Forelimb muscle (tissue), 1 donor: Measurements from ENCODE around the gene OPN1MW3. TPM values are rescaled to one million over a fixed set of nuclear protein-coding genes. Genes with fewer than 3 reads are reported as not detected.
"Not testable (repeated sequence)": the region's sequence is repeated elsewhere in the genome, so short reads cannot be mapped to it uniquely, and the experiment has no call there.

ENCODE experiments used
- DNase-seq: peaks from one replicate; pipeline ENCODE4 v3.0.0-alpha.2; 2013; ENCODE audit warnings: low read depth
- polyA plus RNA-seq: library from polyadenylated mRNA; unstranded; fragments of 120-200 nt; gene quantifications from one replicate; pipeline ENCODE4 v1.2.1, GENCODE V29; 2013; ENCODE audit not compliant: insufficient read length

Gene OPN1MW3
- polyA plus RNA-seq, result not detected

DNA sequence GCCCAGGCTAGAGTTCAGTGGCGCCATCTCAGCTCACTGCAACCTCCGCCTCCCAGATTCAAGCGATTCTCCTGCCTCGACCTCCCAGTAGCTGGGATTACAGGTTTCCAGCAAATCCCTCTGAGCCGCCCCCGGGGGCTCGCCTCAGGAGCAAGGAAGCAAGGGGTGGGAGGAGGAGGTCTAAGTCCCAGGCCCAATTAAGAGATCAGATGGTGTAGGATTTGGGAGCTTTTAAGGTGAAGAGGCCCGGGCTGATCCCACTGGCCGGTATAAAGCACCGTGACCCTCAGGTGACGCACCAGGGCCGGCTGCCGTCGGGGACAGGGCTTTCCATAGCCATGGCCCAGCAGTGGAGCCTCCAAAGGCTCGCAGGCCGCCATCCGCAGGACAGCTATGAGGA, at the start of gene OPN1MW3:
OPN1MW3 (plus strand) TSS at position 301 of the 400 bp plus-strand sequence; CDS start at position 339, 38 bp downstream.
- DNase-seq, result not testable (repeated sequence)

DNA sequence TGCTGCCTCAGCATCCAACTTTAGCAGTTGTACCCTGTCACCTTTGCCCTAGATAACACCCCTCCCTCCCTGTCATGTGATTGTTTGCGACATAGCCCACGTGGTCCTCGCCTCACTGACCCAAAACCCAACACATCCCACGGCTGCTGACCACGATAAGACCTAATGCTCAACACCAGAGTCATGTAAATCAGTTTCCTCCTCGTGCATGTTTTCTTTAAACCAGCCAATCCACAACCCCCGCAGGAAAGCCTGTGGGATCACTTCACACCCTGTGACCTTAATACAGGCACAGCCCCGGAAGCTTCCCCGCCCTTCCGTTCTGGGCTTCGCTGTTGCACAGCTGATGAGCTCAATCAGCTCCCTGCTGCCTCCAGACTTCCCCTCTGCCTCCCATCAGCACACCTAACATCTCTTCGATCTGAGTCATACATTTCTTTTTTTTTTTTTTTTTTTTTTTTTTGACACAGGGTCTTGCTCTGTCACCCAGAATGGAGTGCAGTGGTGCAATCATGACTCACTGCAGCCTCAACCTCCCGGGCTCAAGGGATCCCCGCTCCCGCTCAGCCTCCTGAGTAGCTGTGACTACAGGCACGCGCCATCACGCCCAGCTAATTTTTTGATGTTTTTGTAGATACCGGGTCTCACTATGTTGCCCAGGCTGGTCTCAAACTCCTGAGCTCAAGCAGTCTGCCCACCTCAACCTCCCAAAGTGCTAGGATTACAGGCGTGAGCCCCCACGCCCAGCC, 47.5 kb upstream of the OPN1MW3 start:
- DNase-seq, result not testable (repeated sequence)

DNA sequence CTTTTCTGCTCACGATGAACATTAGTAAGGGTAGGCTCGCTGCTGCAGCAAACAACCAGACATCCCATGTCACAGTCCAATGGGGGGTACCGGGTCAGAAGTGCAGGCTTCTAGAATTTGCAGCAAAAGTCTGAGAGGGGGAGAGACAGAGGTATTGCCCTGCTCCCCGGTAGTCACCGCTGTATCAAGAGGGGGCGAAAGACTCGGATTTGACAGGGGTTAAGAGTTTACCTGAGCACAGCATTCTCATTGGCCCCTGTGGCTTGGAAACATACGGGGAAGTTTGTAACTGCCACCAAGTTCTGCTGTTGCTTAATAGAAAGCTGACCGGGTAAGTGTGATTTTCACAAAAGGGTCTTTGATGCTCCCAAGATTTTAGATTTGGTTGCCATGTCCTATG, 46.3 kb upstream of the OPN1MW3 start:
- not testable (repeated sequence) for DNase-seq

DNA sequence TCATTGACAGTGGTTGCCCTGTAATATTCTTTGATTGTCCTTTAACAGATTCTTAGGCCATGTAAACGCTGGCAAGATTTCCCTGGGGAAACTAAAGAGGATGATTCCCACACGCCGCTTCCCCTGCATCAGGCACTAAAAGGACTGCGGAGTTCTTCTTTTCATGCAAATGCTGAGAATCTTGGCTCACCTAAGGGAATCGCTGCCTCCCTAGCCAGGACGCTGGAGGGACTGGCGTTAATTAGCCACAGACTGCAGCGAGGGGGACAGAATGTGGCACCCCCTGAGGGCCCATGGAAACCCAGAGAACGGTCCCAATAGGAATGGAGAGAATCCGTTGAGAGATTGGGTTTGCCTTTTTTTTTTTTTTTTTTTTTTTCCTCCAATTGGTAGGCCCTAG, 45.9 kb upstream of the OPN1MW3 start:
- not testable (repeated sequence) for DNase-seq

DNA sequence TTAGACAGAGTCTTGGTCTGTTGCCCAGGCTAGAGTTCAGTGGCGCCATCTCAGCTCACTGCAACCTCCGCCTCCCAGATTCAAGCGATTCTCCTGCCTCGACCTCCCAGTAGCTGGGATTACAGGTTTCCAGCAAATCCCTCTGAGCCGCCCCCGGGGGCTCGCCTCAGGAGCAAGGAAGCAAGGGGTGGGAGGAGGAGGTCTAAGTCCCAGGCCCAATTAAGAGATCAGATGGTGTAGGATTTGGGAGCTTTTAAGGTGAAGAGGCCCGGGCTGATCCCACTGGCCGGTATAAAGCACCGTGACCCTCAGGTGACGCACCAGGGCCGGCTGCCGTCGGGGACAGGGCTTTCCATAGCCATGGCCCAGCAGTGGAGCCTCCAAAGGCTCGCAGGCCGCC, 37.9 kb upstream of the OPN1MW3 start, which contains the start of gene OPN1MW2:
OPN1MW2 (plus strand) TSS at position 301 of the 400 bp plus-strand sequence; CDS start at position 361, 60 bp downstream.
- not testable (repeated sequence) for DNase-seq

DNA sequence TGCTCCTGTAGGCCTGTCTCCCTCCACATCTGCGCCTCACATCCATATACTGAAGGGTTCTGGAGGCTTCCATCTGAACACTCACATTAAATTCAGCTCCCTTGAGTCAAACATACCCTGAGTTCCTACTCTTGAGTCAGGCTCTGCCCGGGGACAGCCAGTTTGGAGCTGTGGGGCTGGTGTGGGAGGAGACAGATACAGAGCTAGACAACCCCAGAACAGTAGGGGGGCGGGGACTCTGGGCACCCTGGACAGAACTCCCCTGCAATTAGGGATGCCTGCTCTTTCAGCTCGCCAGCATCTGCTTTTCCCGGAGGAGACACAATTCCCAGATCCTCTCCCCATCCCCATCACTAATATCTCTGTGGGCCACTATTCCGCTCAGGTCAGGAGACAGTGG, 32.1 kb upstream of the OPN1MW3 start:
- DNase-seq, result not testable (repeated sequence)

DNA sequence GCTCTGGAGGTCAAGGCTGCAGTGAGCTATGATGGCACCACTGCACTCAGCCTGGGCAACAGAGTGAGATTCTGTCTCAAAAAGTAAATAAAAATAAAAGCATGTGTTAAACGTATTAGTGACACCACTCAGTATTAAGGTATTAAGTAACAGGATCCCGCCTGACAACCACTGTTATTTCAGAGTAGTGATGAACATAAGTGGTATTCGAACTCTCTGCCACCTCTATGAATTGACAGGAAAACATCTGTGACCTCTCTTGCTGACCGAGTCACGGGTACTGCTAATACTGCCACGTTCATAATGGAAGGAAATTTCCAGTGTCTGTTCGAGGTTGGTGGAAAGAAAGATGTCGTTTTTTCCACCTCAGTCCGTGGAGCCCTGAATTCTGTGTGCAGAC, 30.7 kb upstream of the OPN1MW3 start:
- not testable (repeated sequence) for DNase-seq

DNA sequence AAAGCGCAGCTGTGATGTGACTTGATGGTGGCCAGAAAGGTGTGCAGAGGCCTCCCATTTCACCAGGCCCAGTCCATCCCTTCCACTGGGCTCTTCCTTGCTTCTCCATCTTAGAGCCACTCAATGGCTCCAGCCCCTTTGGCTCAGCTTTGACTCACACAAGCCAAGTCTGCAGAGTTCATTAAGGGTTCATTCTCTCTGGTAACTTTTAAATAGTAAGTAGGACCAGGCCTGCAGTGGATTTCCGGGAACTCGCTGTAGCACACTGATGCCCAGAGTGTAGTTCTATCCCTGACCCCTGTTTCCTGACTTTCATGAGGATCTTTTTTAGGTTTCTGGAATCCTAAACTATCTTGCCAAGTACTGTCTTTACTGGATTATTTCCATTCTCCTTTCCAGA, 25.9 kb upstream of the OPN1MW3 start:
- DNase-seq, result not testable (repeated sequence)

DNA sequence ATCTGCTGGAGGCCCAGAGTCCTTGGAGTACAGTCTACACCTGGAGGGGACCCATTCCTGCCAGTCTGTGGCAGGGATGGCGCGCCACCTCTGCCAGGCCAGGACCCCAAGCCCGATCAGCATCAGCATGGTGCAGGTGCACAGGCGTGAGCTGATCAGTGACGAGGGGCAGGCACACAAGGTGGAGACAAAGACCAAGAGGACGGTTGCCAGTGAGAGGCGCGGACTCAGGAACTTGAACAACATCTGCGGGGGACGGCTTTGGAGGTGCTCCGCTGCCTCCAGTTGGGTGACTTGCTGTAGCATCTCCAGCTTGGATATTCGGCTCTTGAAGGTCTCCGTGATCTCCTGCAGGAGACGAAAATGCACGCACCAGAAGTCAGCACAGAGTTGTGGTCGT, 23.8 kb upstream of the OPN1MW3 start:
- not testable (repeated sequence) for DNase-seq

DNA sequence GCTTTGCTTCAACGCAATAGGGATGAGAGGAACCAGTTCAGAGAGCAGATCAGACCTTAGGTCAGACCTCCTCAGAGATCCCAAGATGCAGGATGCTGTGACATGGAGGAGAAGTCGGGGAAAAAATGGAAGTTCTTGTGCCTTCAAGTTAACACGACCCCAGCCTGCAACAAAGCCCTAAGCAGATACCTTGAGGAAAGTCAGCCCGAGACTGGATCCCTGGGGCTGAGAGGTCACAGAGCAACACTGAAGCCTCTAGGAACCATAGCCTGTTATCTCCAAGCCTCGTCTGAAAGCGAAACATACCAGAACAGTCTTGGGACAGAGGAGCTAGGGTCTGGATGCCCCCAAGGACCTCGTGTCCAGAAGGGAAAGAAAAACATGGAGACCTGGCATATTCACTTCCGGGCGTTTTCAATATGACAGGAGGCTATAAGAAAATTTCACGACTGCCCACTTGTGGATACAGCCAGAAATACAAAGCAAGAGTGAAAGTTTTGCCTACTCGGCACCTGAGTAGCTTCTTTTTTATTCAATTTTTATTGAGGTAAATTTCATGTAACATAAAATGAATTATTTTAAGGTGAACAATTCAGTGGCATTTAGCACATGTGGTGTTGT, 18.3 kb upstream of the OPN1MW3 start:
- not testable (repeated sequence) for DNase-seq

DNA sequence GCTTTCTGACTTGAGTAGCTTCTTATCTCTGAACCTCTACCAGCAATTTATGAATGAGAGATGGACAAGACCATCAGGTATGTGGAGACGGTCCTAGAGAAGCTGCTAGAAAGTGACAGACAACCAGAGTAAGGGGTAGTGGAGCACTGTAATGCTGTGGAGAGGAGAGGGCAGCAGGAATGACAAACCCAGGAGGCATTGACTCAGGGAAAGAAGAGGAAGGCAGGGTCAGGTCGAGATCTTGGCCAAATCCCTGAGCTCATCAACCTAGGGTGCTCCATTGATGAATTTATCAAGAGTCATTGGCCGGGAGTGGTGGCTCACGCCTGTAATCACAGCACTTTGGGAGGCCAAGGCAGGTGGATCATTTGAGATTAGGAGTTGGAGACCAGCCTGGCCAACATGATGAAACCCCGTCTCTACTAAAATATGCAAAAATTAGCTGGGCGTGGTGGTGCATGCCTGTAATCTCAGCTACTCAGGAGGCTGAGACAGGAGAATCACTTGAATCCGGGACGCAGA, 17.3 kb upstream of the OPN1MW3 start:
- DNase-seq, result not testable (repeated sequence)

DNA sequence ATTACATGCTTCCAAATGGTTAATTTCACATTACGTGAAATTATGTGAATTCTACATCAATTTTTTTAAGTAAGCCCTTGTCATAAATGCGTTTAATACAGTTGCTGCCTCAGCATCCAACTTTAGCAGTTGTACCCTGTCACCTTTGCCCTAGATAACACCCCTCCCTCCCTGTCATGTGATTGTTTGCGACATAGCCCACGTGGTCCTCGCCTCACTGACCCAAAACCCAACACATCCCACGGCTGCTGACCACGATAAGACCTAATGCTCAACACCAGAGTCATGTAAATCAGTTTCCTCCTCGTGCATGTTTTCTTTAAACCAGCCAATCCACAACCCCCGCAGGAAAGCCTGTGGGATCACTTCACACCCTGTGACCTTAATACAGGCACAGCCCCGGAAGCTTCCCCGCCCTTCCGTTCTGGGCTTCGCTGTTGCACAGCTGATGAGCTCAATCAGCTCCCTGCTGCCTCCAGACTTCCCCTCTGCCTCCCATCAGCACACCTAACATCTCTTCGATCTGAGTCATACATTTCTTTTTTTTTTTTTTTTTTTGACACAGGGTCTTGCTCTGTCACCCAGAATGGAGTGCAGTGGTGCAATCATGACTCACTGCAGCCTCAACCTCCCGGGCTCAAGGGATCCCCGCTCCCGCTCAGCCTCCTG, 9.9 kb upstream of the OPN1MW3 start:
- DNase-seq, result not testable (repeated sequence)

DNA sequence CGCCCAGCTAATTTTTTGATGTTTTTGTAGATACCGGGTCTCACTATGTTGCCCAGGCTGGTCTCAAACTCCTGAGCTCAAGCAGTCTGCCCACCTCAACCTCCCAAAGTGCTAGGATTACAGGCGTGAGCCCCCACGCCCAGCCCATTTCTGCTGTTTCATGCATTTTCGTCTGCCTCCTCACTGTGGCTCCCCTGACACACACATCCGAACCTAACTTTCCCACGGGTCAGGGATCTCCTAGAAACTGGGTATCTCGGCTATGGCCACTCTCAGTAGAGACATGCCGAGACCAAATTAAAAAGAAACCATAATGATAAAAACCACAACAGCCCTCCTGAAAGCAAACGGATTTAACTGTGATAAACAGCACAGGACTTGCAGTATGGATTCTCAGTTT, 9.3 kb upstream of the OPN1MW3 start:
- DNase-seq, result not testable (repeated sequence)

DNA sequence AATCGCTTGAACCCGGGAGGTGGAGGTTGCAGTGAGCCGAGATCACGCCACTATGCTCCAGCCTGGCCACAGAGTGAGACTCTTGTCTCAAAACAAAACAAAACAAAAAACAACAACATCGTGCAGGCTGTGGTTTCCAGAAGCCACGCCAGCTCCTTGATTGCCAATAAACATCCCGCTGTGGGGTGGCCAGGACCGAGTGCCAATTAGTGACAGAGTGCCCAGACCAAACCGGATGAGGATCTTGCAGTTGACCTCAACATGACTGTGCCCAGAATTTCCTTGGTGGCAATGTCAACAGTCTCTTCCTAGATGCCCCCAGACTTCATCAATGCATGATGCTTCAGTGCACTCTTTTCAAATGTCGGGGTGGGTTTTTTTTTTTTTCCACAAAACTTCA, 1.3 kb downstream of the OPN1MW3 start:
- DNase-seq, result not testable (repeated sequence)

DNA sequence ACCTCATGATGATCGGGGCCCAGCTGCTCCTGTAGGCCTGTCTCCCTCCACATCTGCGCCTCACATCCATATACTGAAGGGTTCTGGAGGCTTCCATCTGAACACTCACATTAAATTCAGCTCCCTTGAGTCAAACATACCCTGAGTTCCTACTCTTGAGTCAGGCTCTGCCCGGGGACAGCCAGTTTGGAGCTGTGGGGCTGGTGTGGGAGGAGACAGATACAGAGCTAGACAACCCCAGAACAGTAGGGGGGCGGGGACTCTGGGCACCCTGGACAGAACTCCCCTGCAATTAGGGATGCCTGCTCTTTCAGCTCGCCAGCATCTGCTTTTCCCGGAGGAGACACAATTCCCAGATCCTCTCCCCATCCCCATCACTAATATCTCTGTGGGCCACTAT, 5.7 kb downstream of the OPN1MW3 start:
- DNase-seq, result not testable (repeated sequence)

DNA sequence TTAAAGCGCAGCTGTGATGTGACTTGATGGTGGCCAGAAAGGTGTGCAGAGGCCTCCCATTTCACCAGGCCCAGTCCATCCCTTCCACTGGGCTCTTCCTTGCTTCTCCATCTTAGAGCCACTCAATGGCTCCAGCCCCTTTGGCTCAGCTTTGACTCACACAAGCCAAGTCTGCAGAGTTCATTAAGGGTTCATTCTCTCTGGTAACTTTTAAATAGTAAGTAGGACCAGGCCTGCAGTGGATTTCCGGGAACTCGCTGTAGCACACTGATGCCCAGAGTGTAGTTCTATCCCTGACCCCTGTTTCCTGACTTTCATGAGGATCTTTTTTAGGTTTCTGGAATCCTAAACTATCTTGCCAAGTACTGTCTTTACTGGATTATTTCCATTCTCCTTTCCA, 11.9 kb downstream of the OPN1MW3 start:
- DNase-seq, result not testable (repeated sequence)

DNA sequence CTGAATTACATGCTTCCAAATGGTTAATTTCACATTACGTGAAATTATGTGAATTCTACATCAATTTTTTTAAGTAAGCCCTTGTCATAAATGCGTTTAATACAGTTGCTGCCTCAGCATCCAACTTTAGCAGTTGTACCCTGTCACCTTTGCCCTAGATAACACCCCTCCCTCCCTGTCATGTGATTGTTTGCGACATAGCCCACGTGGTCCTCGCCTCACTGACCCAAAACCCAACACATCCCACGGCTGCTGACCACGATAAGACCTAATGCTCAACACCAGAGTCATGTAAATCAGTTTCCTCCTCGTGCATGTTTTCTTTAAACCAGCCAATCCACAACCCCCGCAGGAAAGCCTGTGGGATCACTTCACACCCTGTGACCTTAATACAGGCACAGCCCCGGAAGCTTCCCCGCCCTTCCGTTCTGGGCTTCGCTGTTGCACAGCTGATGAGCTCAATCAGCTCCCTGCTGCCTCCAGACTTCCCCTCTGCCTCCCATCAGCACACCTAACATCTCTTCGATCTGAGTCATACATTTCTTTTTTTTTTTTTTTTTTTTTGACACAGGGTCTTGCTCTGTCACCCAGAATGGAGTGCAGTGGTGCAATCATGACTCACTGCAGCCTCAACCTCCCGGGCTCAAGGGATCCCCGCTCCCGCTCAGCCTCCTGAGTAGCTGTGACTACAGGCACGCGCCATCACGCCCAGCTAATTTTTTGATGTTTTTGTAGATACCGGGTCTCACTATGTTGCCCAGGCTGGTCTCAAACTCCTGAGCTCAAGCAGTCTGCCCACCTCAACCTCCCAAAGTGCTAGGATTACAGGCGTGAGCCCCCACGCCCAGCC, 27.3 kb downstream of the OPN1MW3 start:
- DNase-seq, result not testable (repeated sequence)

DNA sequence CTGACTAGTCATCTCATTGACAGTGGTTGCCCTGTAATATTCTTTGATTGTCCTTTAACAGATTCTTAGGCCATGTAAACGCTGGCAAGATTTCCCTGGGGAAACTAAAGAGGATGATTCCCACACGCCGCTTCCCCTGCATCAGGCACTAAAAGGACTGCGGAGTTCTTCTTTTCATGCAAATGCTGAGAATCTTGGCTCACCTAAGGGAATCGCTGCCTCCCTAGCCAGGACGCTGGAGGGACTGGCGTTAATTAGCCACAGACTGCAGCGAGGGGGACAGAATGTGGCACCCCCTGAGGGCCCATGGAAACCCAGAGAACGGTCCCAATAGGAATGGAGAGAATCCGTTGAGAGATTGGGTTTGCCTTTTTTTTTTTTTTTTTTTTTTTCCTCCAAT, 29.0 kb downstream of the OPN1MW3 start:
- DNase-seq, result not testable (repeated sequence)

DNA sequence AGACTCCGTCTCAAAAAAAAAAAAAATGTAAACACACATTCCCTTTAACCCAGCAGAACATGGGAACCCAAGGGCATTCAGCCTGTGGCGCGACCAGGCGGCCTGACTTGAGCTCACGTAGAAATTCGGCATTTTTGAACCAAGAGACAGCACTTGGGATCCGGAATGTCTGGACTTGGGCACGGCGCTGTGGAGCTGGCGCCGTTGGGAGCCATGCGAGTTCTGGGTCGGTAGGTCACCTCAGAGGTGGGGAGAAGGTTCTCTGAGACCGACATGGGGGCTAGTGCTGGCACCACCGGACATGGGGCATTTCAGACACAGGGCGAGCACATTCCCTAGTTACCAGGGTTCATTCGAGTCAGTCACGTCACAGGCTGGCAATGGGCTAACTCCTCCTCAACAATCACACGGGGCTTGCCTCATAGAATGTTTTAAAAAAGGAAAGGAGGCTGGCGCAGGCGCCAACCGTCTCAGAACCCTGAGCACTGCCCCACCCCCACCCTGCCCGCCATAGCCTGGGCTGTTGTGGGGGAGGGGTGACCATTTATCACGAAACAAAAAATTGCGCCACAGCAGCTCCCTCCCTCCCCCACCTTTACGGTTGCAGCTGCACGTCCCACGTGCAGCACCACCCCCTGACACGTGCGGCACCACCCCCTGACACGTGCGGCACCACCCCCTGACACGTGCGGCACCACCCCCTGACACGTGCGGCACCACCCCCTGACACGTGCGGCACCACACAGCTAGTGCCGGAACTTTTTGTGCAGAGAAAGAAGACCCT, 37.6 kb downstream of the OPN1MW3 start, which contains the start of gene TEX28:
TEX28 (minus strand) TSS at position 334 of the 784 bp plus-strand sequence. CDS start 3,007 bp downstream, outside the sequence.
- no peak for DNase-seq

DNA sequence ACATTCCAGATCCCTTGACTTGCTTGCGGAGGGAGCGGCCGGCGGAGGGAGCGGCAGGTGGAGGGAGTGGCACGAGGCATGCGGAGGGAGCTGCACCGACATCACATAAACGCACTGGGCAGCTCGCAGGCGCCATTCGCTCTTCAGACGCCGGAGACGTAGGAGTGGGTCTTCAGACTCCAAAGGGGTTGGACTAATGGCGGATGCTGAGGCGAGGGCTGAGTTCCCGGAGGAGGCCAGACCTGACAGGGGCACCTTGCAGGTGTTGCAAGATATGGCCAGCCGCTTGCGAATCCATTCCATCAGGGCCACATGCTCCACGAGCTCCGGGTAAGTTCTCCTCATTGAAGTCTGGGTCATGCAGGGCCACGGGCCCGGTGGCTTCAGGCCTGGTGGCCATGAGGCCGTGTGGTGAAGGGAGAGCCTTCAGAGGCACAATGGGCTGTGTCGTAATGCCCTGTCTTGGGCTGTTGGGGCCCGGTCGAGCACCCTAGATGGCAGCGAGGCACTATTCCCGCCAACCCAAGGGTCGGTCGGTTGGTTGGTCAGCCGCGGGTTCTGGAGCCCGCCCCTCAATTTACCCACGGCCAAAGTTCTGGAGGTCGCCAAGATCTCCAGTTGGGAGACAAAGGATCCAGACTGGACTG, 38.4 kb downstream of the OPN1MW3 start, which contains the start of gene TKTL1:
TKTL1 (plus strand) TSS at position 132 of the 647 bp plus-strand sequence; CDS start at position 197, 65 bp downstream.
- no peak for DNase-seq
